Right forelimb (tissue), 1 donor: ENCODE data around the gene IFI27.
"Not testable (repeated sequence)": the region's sequence is repeated elsewhere in the genome, so short reads cannot be mapped to it uniquely, and the experiment has no call there.

ENCODE experiments used
- DNase-seq: peaks from one replicate; pipeline ENCODE4 v3.0.0-alpha.2; 2018

The IFI27 gene

DNA sequence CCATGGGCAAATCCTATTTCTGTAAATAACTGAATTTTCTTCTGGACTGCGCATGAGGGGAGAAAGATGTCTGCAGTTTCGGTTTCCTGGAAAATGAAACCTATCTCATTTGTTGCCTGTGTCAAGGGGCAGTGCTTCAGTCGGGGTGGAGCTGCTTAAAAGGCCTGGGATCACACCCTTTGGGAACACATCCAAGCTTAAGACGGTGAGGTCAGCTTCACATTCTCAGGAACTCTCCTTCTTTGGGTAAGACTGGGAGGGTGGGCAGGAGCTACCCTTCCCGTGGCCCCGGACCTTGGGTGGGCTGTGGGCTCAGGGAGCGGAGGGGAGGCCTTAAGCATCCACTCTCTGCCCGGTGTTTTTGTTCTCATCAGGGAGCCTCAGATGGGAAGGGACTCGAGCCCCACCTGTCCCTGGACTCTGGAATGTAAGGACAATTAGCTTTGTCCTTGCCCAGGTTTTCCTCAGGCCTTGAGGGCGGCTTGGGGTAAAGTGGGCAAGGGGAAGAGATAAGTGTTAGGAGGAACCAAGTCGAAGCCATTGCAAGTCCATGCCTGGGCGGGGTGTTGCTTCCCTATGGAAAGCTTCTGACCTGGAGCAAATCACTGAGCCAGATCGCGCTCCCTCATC lies at the start of gene IFI27:
TSS of gene IFI27 (plus strand) at position 185 of the 630 bp plus-strand sequence.
- no peak for DNase-seq

- DNase-seq = no peak
These were observed 48.1 kb upstream of the IFI27 start for GRCh38 chr14:94062344-94062940.

GRCh38 chr14:94066089-94066676 lies 44.4 kb upstream of the IFI27 start:
- no peak for DNase-seq

DNA sequence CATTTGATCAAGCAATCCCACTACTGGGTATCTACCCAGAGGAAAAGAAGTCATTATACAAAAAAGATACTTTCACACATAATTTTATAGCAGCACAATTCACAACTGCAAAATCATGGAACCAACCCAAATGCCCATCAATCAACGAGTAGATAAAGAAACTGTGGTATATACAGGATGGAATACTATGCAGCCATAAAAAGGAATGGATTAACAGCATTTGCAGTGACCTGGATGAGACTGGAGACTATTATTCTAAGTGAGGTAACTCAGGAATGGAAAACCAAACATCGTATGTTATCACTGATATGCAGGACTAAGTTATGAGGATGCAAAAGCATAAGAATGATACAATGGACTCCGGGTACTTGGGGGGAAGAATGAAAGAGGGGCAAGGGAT lies 38.5 kb upstream of the IFI27 start:
- DNase-seq = not testable (repeated sequence)

DNA sequence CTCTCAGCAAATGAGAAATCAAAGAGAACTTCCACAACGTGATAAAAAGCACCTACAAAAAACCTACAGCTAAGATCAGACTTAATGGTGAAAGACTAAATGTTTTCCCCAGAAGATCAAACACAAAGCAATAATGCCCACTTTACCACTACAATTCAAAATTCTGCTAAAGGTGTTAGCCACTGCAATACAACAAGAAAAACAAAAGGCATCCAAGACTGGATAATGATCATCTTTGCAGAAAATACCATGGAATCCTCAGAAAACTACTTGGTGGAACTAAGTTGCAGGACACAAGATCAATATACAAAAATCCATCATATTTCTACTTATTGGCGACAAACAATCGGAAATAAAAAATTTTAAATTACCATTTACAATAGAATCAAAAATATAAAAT lies 36.0 kb upstream of the IFI27 start:
- no peak for DNase-seq

DNA sequence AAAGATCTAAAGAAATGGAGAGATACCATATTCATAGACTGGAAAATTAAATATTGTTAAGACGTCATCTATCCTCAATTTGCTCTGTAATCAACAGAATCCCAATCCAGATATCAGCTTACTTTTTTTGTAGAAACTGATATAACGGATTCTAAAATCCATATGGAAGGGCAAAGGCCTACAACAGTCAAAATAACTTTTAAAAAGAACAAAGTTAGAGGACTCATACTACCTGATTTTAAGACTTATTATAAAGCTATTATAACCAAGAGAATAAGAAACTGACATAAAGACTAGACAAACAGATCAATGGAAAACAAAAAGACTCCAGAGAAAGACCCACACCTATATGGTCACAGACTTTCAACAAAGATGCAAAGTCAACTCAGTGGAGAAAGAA lies 35.5 kb upstream of the IFI27 start:
- no peak for DNase-seq

- DNase-seq = no peak
These were observed 33.3 kb upstream of the IFI27 start for GRCh38 chr14:94077111-94077821.

GRCh38 chr14:94077823-94078222 lies 32.7 kb upstream of the IFI27 start:
- no peak for DNase-seq

DNA sequence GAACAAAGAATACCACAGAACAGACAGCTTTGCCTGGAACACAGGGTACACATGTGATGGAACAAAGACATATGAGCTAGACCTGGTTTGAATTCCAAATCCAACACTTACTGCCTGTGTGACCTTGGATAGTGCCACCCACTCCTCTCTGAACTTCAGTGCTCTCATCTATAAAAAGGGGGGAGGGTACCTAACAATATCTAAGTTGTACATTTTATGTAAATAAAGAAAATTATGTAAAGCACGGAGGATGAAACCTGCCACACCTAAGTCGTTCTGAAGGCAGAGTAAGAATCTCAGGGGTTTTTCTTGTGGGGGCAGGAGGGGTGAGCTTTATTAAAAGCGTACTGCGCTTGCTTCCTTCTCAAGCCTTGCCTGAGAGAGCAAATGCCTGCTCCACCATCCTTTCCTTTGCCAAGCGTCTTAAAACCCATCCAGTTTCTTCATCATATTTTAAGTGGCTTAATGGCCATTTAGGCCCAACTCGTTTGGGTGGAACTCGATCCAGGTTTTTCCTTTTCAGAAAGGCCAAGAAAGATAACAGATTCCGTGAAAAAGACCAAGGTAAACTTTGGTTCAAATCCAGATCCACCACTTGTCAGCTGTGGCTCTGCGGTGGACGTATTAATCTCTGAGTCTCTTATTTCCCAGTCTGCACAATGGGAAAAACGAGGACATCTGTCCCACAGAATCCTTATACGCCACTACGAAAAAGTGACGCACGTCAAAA lies 30.5 kb upstream of the IFI27 start:
- DNase-seq = no peak

DNA sequence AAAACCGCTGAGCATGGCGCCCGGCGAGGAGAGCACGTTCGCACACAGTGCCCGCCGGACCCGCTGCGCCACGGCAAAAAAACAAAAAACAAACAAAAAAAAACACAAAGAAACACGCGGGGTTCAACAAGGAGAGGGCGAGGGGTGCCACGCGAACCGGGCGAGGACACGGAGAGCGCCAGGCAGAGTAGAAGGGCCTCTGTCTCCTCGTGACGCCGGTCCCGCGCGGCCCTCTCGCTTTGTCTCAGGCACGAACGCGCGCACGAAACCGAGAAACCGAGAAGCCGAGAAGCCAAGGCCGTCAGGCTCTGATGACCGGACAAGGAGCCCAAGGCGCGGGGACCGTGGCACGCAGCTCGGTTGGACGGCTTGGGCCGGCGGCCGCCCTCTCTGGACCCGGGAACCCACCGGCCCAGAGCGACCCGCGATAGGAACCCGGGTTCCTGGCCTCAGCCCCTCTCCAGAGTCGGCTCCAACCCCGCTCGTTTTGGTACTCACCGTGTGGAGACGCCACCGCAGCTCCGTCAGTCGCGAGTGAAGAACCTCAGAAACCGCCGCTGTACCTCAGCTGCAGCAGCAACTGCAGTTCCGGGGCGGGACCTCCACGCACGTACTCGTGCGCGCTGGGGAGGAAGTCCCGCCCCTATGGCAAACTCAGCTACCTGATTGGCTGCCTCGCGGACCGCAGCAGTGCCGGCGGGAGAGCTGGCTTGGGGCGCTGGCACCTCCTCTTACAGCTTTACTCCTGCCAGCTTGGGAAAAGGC lies 29.7 kb upstream of the IFI27 start, which contains the start of the genes DDX24 and IFI27L1:
TSS of gene DDX24 (minus strand) at position 582 of the 765 bp plus-strand sequence. CDS start 1,460 bp downstream, outside the sequence.
TSS of gene IFI27L1 (plus strand) at position 690 of the 765 bp plus-strand sequence. CDS start 15,628 bp downstream, outside the sequence.
- DNase-seq = peak; percentile 96

DNA sequence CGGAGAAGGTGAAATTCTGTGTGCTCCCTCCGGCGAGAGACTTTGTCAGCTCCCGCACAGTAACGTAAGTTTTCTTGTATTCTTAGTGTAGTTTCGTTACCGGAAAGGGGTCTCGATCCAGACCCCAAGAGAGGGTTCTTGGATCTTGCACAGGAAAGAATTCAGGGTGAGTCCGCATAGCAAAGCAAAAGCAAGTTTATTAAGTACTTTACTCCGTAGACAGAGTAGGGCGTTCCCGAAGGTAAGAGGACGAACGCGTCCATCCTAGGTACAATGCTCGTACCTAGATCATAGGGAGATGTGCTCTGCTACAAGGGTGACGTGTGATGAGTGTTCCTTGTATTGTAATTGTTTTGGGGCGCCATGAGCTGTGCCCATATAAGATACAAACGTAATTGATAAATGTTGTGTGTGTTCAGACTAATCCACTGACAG lies 29.1 kb upstream of the IFI27 start:
- DNase-seq = no peak

- no peak for DNase-seq
These were observed 22.6 kb upstream of the IFI27 start for GRCh38 chr14:94087891-94088290.

GRCh38 chr14:94088516-94088915 lies 22.0 kb upstream of the IFI27 start:
- no peak for DNase-seq

- no peak for DNase-seq
These were observed 21.1 kb upstream of the IFI27 start for GRCh38 chr14:94089479-94089878.

- no peak for DNase-seq
These were observed 17.1 kb upstream of the IFI27 start for GRCh38 chr14:94093418-94093817.

DNA sequence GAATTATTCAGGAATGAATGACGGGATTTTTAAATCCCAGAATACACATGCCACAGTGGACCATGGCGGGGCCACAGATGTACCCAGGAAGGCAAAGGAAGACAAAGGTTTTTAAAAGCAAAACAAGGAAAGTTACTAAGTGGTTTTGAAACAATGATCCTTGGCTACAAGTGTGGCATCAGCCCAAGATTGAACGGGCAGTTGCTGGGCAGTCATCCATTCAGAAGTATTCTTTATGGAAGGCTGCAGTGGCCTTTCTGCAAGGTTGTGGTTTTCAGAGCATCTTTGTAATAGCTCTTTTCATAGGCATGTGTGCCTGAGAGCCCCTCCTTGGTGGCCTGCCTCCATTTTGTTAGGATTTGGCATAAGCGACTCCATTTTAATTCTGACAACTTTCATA lies 13.4 kb upstream of the IFI27 start:
- DNase-seq = no peak

DNA sequence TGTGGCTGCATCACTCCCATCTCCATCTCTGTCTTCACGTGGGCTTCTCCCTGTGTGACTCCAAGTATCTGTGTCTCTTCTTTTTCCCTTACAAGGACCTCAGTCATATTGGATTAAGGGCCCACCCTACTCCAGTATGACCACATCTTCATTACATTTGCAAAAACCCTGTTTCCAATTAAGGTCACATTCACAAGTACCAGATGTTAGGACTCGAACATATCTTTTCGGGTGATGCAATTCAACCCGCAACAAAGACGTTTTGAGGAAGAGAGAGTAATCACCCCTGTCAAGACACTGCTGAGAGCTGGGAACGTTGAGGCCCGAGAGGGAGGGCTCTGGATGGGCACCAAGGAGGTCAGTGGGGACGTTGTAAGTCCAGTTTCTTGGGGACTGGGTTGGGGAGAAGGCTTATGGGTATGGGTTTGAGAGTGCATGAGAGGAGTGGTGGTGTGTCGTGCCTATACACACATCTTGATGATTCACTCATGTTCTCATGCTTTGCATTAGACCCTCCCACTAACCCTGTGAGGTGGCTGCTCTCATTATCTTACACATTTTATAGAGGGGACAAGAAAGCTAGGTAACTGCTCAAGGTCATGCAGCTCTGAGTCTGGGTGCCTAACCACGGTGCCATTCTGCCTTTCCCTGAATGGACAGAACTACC lies 12.1 kb upstream of the IFI27 start:
- no peak for DNase-seq

DNA sequence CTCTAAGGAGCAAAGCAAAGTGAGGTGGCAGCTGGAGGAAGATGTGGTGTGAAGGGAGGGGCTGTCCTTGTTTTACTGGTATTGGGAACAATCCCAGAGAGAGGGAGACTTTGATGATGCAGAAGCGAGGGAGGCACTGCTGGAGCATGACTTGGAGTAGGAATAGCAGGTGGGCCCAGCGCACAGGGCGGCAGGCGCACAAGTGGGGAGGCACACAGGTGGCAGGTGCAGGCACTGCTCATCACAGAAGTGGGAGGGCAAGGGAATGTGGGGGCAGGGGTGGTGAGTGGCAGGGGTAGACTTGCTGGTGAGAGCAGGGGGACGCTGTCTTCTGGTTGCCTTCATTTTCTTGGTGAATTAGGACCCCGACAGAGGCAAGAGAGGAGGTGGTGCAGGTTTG lies 11.5 kb upstream of the IFI27 start:
- no peak for DNase-seq

DNA sequence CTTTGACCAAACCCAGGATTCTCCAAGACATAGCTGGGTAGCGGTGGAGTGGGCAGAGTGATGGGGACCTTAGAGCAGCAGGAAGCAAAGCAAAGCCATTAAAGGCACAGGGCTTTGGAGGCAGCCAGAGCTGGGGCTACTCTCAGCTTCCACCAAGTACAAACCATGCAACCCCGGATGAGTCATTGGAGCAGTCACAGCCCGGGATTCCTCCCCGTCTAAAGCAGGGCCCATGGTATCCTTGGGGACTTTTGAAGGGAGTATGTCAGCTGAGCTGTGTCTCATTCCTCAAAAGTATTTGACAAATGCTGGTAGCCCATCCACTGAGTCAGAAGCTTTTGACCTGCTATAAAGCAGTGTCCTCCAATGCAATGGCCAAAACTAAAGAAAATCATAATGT lies 9.7 kb upstream of the IFI27 start:
- no peak for DNase-seq

DNA sequence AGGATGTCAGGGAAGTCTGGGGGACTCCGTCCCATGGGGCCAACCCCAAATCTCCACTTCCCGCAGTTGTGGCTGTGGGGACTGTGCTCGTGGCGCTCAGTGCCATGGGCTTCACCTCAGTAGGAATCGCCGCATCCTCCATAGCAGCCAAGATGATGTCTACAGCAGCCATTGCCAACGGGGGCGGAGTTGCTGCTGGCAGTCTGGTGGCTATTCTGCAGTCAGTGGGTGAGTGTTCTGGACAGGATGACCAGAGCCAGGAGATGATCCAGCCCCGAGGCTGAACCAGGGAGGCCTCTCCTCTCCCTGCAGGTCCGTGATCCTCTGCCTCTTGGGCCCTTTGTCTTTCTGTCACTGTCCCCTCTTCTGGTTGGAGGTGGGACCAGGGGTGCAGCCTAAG lies 8.8 kb upstream of the IFI27 start:
- DNase-seq = no peak

DNA sequence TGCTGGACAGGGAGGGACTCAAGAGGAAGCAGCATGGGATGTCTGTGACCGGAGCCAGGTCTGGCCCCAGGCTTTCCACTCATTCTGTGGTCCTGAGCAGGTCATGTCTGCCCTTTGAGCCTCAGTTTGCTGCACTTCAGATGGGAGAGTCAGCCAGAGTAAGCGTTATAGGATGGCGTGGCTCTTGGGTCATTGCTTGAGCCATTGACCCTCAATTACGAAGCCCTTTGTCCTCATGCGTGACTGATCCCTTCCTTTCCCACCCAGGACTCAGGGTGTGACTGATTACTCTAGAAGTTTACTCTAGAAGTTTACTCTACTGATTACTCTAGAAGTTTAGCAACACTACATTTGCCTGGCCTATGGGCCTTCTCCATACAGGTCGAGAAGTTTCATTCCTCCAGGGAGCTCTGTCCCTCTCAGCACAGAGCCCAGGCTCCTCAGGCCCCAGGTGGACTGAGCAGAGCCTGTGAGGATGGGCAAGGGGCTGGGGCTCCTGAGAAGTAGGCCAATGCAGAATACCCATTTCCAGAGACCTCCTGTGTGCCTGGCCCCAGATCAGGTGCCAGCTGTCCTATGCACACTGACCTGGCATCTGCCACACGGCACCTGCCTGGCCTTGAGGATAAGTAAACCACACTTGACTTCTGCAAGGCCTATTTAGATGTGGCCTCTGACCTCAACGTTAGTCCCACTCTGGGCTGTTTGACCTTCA lies 7.6 kb upstream of the IFI27 start:
- no peak for DNase-seq
